Measurements from ENCODE around the gene TBC1D10A. TPM values are rescaled to one million over a fixed set of nuclear protein-coding genes. Genes with fewer than 3 reads are reported as not detected.

Gene TBC1D10A
- total RNA-seq, 1 experiment from 2014 or later: 18.6 TPM

GRCh38 chr22:30320021-30320556, 6.7 kb downstream of the TBC1D10A start:
- Histone ChIP-seq H3K79me2 (ENCODE audit: insufficient read depth, low read length) (peaks cover under 1% of the 10 kb centered on the region; the same call in 1 of the 2 replicates), H3K9ac (ENCODE audit: low read length) (no peak overlapping the region), H3K27me3 (ENCODE audit: insufficient read depth, low read length) (no peaks in the 10 kb centered on the region), H3K9me2 (ENCODE audit: insufficient read depth) (no peaks in the 10 kb centered on the region), H3K36me3 (ENCODE audit: control insufficient read depth in 1 of 2, insufficient read depth in 2 of 2, low read length in 2 of 2) (no peaks in the 10 kb centered on the region), H2AFZ (ENCODE audit: low read depth, low read length, poor library complexity, severe bottlenecking) (no peak overlapping the region), H3K4me1 (ENCODE audit: control insufficient read depth in 1 of 2, insufficient read depth in 2 of 2, low read length in 2 of 2) (peaks cover 5 to 17% of the 10 kb centered on the region in 2 experiments), H3K27ac (ENCODE audit: low read depth, low read length) (no peak overlapping the region), H3K4me3 (replicated peaks in 1 of 2; ENCODE audit: low read depth in 1 of 2, low read length in 2 of 2) (no peak overlapping the region), H4K20me1 (ENCODE audit: insufficient read depth) (no peaks in the 10 kb centered on the region), H3K4me2 (ENCODE audit: low read length) (no peak overlapping the region), H3K9me3 (ENCODE audit: control insufficient read depth in 1 of 2, insufficient read depth in 1 of 2, low read depth in 1 of 2, low read length in 2 of 2) (no peaks in the 10 kb centered on the region)
- ChIA-PET POLR2A (no interaction called here), RAD21 (ENCODE audit: low non-redundant PET in 1 of 2, low total read pairs in 2 of 2, uncharacterized antibody in 2 of 2, unreplicated experiment in 2 of 2) (no interaction called here), CTCF (no interaction called here)
- no peak for DNase-seq (ENCODE audit: low read depth, low spot score)
- no peak for TF ChIP-seq POLR2A (IDR thresholded peaks at IDR 0.05; ENCODE audit: borderline replicate concordance, extremely low read depth, insufficient read depth, insufficient read length)
- no peak for TF ChIP-seq ZNF274 (IDR thresholded peaks at IDR 0.05; ENCODE audit: low read depth, low read length)
- TF ChIP-seq ELF1 (IDR thresholded peaks at IDR 0.05; ENCODE audit: borderline replicate concordance, low read depth): no peak
- no peak for TF ChIP-seq ZBTB33 (IDR thresholded peaks at IDR 0.05; ENCODE audit: extremely low read depth, insufficient replicate concordance, low read length)
- no peak for TF ChIP-seq EGR1 (IDR thresholded peaks at IDR 0.05; ENCODE audit: low read depth)
- TF ChIP-seq FOSL1 (IDR thresholded peaks at IDR 0.05; ENCODE audit: low read depth): no peak
- TF ChIP-seq YY1 (IDR thresholded peaks at IDR 0.05; ENCODE audit: extremely low read depth, insufficient replicate concordance, low read depth, low read length): no peak
- no peak for TF ChIP-seq EZH2phosphoT487 (IDR thresholded peaks at IDR 0.05; ENCODE audit: borderline replicate concordance)
- TF ChIP-seq EZH2 (IDR thresholded peaks at IDR 0.05): no peak
- no TSS peak for BruUV-seq (replicated peaks)
- no peak for ATAC-seq
- intact Hi-C loops (cut with micrococcal nuclease): no loop called here

Data from HCT116 (cell line).